Airway epithelial cell (primary cell): ENCODE measurements around the gene TRAF5. TPM values are rescaled to one million over a fixed set of nuclear protein-coding genes. Genes with fewer than 3 reads are reported as not detected.

Experiments used
- total RNA-seq: library from RNA; depleted of rRNA; stranded (reverse); fragments of >200 nt; gene quantifications from 2 replicates; pipeline ENCODE4 v1.2.3, GENCODE V29; 2015

TRAF5 gene
- 0.84 and 1.1 TPM in 2 replicates for total RNA-seq

GRCh38 chr1:211326528-211327345 is at the start of gene TRAF5:
Gene TRAF5, plus strand, starts transcription at chr1:211326833. Its CDS starts 26,407 bp downstream, at chr1:211353240.

Other genes with a start within 250 kb of the TRAF5 start
- gene KCNH1, start 192.7 kb upstream of the TRAF5 start, total RNA-seq, result not detected in 2 replicates
- 15.3 and 15.4 TPM in 2 replicates for gene RCOR3, start 67.5 kb upstream of the TRAF5 start, total RNA-seq
- gene RD3, start 165.3 kb downstream of the TRAF5 start, total RNA-seq, result not detected in 2 replicates